GM18502 (cell line): ENCODE measurements around the gene GCNA.
"Not testable (repeated sequence)": the region's sequence is repeated elsewhere in the genome, so short reads cannot be mapped to it uniquely, and the experiment has no call there.

Source experiments
- ATAC-seq: cut with Tn5 transposase; IDR thresholded peaks from one replicate; pipeline ENCODE4 v1.9.1; 2021; ENCODE audit warnings: mild to moderate bottlenecking; ENCODE audit not compliant: unreplicated experiment, poor library complexity

Gene GCNA

DNA sequence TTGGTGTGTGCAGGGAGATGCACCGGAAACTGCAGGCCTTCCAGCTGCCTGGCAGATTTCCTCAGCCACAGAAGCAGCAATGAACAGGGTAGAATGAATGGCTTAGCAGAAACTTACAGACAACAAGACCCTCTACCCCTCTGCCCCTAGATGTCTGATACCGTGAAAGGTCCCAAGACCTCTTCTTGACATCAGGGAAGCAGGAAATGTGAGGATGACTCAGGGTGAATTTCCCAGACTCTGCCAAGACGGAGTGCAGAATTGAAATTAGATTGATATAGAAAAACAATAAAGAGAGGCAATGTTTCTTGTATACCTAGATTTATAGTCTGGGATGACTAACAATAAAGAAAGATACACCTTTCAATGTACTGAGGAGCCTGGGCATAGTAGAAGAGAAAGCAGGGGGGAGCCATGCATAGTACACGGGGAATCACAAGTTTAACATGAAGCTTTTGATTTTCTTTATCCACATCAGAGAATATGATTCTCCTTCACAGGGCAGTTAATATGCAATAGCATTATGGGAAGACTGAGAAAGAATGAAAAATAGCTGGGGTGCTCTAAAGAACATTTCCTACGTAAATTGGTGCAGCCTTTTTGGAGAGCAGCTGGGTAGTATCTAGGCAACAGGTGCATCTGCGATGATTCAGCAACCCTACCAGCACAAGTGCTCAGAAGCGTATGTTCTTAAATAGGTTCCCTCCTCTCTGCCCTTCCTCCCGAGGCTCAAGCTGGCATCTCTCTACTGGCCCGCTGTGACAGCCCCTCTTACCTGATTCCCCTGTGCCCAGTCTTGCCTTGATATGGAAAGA, 58.4 kb downstream of the GCNA start:
- ATAC-seq: no peak

DNA sequence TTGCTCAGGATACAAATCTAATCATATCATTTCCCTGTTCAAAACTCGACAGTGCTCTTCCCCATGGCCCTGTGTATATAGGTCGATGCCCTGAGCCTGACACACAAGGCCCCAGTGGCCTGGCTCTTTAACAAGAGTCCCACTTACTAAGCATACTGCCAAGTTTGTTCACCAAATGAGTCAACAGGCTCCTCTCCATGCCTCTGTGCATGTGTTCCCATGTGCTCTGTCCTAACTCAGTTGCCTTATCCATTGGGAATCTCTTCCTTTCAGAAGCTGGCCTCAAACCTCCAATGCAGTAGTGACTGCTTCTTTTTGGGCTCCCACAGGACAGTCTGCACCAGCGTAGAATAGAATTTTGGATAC, 59.0 kb downstream of the GCNA start:
- ATAC-seq: no peak

DNA sequence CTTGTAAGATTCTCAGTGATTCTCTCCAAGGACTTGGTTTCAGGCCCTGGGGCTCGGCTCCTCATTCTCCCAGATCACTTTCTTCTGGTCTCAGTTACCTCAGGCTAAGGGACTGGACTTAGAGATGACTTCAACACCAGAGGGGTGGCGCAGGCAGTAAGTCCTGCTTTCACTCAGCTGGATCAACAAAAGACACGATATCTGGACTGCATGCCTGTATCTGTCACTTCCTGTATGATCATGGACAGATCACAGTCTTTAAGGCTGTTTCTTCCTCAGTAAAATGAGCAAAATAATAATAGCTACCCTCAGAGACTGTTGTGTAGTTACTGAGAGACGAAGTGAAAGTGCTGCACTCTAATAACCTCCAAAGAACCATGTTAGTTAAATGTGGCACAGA, 59.6 kb downstream of the GCNA start:
- ATAC-seq: peak; percentile 52

DNA sequence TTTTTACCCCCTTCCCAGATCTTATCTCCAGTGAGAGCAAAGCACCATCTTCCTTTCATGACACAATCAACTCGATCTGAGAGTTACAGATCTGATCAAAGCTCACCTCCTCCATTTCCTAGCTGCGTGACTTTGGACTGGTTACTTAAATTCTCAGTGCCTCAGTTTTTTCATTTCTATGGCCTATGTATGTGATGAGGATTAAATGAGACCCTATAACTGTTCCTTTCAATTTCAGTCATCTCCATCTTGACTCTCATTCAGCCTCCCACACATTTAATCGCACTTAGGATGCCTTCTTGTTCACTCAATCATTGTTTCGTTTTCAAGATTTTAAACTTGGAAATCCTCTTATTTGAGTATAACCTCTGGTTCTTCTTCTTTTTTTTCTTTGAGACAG, 60.2 kb downstream of the GCNA start:
- no peak for ATAC-seq

DNA sequence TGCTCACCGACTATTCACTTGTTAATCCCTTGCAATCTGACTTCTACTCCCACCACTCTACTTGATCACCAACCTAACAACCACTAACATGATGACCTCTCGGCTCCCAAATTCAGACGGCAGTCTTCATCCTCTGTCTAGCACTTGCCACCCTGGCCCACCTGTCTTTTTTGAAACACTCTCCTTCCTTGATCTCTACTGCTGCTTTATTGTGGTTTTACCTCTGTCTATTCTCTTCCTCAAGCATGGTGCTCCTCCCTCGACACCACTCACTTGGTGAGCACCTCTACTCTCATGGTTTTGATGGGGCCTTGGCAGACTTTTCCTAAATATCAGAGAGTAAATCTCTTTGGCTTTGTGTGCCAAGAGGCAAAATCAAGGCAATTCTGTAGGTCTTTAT, 61.8 kb downstream of the GCNA start:
- no peak for ATAC-seq

DNA sequence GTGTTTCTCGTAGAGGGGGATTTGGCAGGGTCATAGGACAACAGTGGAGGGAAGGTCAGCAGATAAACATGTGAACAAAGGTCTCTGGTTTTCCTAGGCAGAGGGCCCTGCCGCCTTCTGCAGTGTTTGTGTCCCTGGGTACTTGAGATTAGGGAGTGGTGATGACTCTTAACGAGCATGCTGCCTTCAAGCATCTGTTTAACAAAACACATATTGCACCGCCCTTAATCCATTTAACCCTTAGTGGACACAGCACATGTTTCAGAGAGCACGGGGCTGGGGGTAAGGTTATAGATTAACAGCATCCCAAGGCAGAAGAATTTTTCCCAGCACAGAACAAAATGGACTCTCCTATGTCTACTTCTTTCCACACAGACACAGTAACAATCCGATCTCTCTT, 66.2 kb downstream of the GCNA start:
- not testable (repeated sequence) for ATAC-seq

DNA sequence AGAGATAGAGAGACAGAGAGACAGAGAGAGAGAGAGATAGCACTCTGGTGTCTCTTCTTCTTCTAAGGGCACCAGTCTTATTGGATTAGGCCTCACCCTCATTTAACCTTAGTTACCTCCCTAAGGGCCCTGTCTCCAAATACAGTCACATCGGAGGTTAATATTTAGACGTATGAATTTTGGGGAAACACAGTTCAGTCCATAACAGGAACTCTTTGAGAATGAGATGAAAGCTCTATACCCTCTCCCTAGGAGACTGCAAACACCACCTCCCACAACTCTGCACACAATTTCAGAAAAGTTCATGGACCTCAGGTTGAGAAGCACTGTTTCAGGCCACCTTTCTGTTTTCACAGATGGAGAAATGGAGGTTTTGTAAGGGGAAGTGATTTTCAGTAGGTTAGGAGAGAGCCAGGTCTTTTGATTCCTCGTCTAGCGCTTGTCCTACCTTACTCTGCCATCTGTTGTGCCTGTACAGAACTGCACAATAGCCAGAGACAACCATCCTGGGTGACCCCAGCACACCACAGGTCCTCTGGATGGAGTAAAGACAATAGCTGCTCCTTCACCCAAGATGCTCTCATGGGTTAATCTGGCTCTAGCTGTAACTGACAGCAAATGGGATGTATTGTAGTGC, 72.2 kb downstream of the GCNA start:
- ATAC-seq: peak; percentile 73

DNA sequence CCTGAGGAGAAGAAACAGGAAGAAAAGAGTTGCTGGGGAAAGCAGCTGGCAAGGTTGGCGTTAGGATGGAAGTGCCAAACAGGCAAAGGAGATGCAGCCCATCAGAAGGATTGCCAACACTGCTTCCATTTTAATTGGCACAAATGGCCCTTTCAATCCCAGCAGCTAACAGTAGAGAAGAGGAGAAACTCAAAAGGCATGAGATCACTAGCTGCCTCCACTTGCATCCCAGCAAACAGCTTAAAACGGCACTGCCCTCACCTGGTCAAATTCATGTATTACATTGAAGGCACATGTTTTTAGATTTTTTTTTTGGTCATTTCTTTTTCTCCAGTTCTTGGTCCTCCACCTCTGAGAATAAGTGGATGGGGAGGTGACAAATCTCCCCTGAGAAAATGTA, 74.2 kb downstream of the GCNA start:
- peak; percentile 66 for ATAC-seq

DNA sequence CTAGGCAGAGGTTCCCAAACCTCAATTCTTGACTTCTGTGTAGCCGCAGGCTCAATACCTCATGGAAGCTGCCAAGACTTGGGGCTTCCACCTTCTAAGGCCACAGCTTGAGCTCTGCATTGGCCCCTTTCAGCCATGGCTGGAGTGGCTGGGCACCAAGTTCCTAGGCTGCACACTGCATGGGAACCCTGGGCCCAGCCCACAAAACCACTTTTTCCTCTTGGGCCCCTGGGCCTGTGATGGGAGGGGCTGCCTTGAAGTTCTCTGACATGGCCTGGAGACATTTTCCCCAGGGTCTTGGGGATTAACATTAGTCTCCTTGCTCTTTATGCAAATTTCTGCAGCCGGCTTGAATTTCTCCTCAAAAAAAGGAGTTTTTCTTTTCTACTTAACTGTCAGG, 75.1 kb downstream of the GCNA start:
- no peak for ATAC-seq

DNA sequence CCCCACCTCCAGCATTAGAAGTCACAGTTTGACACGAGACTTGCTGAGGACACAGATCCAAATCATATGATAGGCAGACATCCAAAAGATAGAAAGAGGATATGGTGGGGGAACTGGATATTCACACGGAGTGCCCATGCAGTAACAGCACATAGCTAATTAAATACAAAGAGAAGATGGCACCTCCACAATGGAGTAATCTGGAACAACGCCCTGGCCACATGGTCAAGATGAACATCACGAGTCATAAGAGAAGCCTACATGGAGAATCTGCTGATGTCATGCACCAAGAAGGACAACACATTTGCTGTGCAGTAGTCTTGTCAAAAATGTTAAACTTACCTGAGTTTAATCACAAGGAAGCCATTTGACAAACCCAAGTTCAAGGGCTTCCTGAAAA, 79.0 kb downstream of the GCNA start:
- ATAC-seq: no peak

DNA sequence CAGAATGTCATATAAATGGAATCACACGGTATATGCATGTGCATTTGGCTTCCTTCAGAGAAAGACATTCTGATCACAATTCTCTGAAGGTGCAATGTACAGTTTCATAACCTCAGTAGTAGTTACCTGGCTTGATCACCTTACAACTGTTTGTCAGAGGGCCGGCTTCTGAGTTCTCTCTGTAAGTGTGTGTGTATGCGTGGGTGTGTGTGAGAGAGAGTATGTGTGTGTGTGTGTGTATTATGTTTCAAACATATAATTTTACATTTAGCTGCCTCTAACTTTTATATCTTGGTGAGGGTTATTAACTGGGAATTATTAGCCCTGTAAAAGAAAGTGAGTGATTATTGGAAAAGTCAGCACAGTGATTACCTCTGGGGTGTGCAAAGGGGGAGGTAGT, 81.1 kb downstream of the GCNA start:
- no peak for ATAC-seq

DNA sequence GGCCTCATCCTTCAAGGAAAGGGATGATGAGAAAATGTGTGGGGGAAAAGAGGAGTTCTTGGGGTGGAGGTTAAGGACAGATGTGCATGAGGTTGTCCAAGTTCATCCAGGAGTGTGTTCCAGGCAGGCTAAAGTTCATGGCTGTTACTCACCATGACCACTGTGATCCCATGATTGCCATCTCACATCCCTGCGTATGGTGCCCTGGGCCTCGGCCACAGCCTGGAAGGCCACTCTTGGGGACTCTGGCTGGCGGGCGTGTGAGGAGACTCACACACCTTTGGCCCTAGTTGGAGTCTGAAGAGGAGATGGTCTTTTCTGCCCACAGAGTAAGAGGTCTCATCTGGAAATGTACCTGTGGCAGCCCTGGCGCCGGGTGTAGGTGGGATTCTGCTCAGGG, 81.7 kb downstream of the GCNA start:
- no peak for ATAC-seq

DNA sequence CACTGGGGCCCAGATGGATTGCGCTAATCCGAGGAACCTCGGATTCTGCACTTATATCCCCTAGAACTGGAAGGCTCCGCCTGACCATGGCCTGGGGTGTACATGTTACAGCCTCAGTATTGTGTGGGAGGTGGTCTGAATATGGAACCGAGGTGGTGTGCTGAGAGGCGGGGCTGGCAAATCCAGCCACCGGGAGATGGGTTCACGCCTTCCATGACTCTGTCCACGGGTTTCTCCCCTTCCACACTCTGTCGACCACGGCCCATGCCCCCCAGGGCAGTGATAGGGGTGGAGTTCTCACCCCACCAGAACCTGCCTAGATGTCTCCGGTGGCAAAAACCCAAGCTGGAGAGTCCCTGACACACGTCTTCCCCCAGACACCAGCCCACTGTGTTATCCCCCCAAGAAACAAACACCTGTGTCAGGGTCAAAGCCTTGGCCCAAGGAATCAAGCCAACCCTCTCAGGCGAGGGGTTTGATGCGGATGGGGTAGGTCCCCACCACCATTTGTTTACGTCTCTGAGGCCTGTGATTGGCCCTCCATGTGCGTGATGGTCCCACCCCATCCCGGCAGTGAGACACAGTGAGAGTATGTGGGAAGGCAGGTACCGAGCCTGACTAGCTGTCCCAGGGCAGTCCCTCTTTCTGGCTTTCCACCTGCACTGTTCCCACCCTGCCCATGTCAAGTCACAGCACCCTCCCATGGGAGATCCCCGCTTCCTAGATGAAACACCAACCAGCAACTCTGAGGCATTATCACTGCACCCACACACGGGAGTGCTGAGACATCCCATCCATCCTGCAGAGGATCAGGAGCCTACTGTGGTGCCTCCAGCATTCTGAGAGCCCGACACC, 82.6 kb downstream of the GCNA start:
- no peak for ATAC-seq

DNA sequence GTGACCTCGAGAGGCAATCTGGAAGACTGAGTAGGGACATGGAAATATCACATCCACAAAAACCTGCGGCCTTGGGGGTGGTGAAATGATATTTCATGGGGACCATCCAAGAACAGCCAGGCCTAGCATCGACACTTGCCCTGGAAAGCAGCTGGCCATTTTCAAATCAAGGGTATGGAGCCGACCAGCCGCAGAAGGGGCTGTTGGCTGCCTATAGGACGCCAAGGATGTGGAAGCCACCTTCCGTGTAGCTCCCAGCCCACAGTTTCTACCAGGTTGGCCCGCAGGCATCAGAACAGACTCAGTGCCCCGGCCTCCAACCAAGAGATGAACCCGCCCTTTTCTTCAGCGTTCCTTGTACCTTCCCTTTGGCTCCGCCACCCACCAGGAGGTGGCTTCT, 83.7 kb downstream of the GCNA start:
- no peak for ATAC-seq

DNA sequence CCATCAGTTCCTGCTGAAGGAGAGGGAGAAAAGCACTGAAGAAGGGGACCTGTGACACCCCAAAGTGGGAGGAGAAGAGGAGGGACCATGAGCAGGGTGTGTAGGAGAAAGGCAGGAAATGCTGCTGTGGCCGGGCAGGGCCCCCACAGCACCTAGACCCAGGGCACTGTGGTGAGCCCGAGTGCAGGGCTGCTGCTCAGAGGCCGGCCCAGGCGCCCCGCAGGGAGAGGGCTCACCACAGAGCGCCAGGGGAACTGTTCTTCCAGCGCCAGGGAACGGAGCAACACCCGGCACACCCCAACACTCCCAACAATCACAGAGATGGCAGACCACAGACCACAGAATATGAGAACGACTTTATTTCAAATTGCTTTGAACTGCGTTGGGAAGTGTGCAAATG, 84.4 kb downstream of the GCNA start:
- ATAC-seq: not testable (repeated sequence)
